IMR-90 (cell line): Measurements from ENCODE around the gene KCNQ2. TPM values are rescaled to one million over a fixed set of nuclear protein-coding genes. Genes with fewer than 3 reads are reported as not detected.
A peak's percentile ranks its signal among the peaks of the same experiment; 100 is the strongest.

Source experiments
- ATAC-seq: fragments of 200-7000 bp; cut with Tn5 transposase; 2 replicates; pipeline ENCODE4 v1.9.1; 2020; ENCODE audit warnings: low read depth, mild to moderate bottlenecking, moderate library complexity
- BruUV-seq: library from RNA; stranded (reverse); fragments of 400-500 nt; replicated peaks from 2 replicates; lab custom pipeline; 2021; lab: Mats Ljungman, UMichigan
- CTCF ChIA-PET: fragments of 300-600 bp; formaldehyde crosslinking; extraction: SDS; loops from one replicate; lab custom pipeline; 2021; ENCODE audit warnings: antibody characterized with exemption; lab: Yijun Ruan, JAX
- POLR2A ChIA-PET: fragments of 300-600 bp; sonication (Branson Sonifier 250); formaldehyde crosslinking; loops from one replicate; lab custom pipeline; 2022; ENCODE audit warnings: antibody characterized with exemption; ENCODE audit not compliant: unreplicated experiment; lab: Charles Lee
- DNase-seq: peaks from one replicate; pipeline ENCODE4 v3.0.0; 2013
- H2AFZ ChIP-seq: replicated peaks from 2 replicates; pipeline ENCODE3; 2013; ENCODE audit warnings: low read length, mild to moderate bottlenecking; ENCODE audit not compliant: poor library complexity
- H2AK5ac ChIP-seq: 2 replicates; pipeline ENCODE4 v1.6.1; 2013; ENCODE audit warnings: low read depth, low read length, inconsistent platforms
- H2AK9ac ChIP-seq: replicated peaks from 2 replicates; pipeline ENCODE3; 2013; ENCODE audit warnings: mild to moderate bottlenecking, low read depth, low read length, moderate library complexity; ENCODE audit not compliant: poor library complexity
- H2BK120ac ChIP-seq: 2 replicates; pipeline ENCODE4 v1.6.1; 2013; ENCODE audit warnings: low read depth, low read length, inconsistent platforms
- H2BK15ac ChIP-seq: 3 replicates; pipeline ENCODE4 v1.6.1; 2013; ENCODE audit warnings: low read depth, low read length, inconsistent platforms
- H2BK20ac ChIP-seq: 2 replicates; pipeline ENCODE4 v1.6.1; 2013; ENCODE audit warnings: low read depth, mild to moderate bottlenecking, inconsistent platforms, low read length, moderate library complexity
- H2BK5ac ChIP-seq: 2 replicates; pipeline ENCODE4 v1.6.1; 2013; ENCODE audit warnings: mild to moderate bottlenecking, low read depth, low read length, inconsistent platforms; ENCODE audit not compliant: poor library complexity, severe bottlenecking
- H3K14ac ChIP-seq: replicated peaks from 2 replicates; pipeline ENCODE4 v1.6.1; 2013; ENCODE audit warnings: low read depth, low read length, inconsistent platforms
- H3K18ac ChIP-seq: 2 replicates; pipeline ENCODE4 v1.6.1; 2013; ENCODE audit warnings: low read depth, low read length, control low read depth
- H3K23ac ChIP-seq: 2 replicates; pipeline ENCODE4 v1.6.1; 2013; ENCODE audit warnings: low read depth, low read length, inconsistent platforms
- H3K27ac ChIP-seq: 2 replicates; pipeline ENCODE4 v1.5.1; 2013; ENCODE audit warnings: mild to moderate bottlenecking, control low read depth, low read length; ENCODE audit not compliant: insufficient read depth
- H3K27me3 ChIP-seq: 2 replicates; pipeline ENCODE4 v1.6.1; 2013; ENCODE audit warnings: low read length; ENCODE audit not compliant: control insufficient read depth, insufficient read depth
- H3K36me3 ChIP-seq: 2 replicates; pipeline ENCODE4 v1.6.1; 2013; ENCODE audit warnings: low read length, mixed read lengths; ENCODE audit not compliant: control insufficient read depth, insufficient read depth
- H3K4ac ChIP-seq: 2 replicates; pipeline ENCODE4 v1.6.1; 2013; ENCODE audit warnings: low read depth, low read length, inconsistent platforms
- H3K4me1 ChIP-seq: 2 replicates; pipeline ENCODE4 v1.6.1; 2013; ENCODE audit warnings: low read length, mixed read lengths; ENCODE audit not compliant: control insufficient read depth, insufficient read depth
- H3K4me2 ChIP-seq: 2 replicates; pipeline ENCODE4 v1.6.1; 2013; ENCODE audit warnings: low read depth, mild to moderate bottlenecking, control low read depth, low read length, moderate library complexity
- H3K4me3 ChIP-seq: 2 replicates; pipeline ENCODE4 v1.5.1; 2013; ENCODE audit warnings: low read depth, mild to moderate bottlenecking, control low read depth, low read length, moderate library complexity; ENCODE audit not compliant: insufficient read depth
- H3K56ac ChIP-seq: 2 replicates; pipeline ENCODE4 v1.6.1; 2013; ENCODE audit warnings: low read length, inconsistent platforms; ENCODE audit not compliant: insufficient read depth; ENCODE audit errors: extremely low read depth
- H3K79me1 ChIP-seq, 2 experiments: 2 replicates each; pipeline ENCODE4 v1.6.1; 2013; ENCODE audit warnings: low read length in 2 of 2, inconsistent platforms in 1 of 2, low read depth in 1 of 2
- H3K9ac ChIP-seq: 2 replicates; pipeline ENCODE4 v1.6.1; 2013; ENCODE audit warnings: low read depth, low read length, control low read depth
- H3K9me1 ChIP-seq: 2 replicates; pipeline ENCODE4 v1.6.1; 2013; ENCODE audit warnings: low read length, inconsistent platforms; ENCODE audit not compliant: insufficient read depth
- H3K9me3 ChIP-seq: 2 replicates; pipeline ENCODE4 v1.6.1; 2013; ENCODE audit warnings: low read length; ENCODE audit not compliant: control insufficient read depth, insufficient read depth
- H4K20me1 ChIP-seq: 2 replicates; pipeline ENCODE4 v1.6.1; 2013; ENCODE audit warnings: low read length, inconsistent platforms; ENCODE audit not compliant: insufficient read depth
- H4K5ac ChIP-seq: 2 replicates; pipeline ENCODE4 v1.6.1; 2013; ENCODE audit warnings: mild to moderate bottlenecking, low read depth, low read length, control low read depth
- H4K8ac ChIP-seq, 2 experiments: 2 replicates each; pipeline ENCODE4 v1.6.1; 2013; ENCODE audit warnings: low read depth in 2 of 2, low read length in 2 of 2, control low read depth in 1 of 2, inconsistent platforms in 1 of 2
- H4K91ac ChIP-seq: 2 replicates; pipeline ENCODE4 v1.6.1; 2013; ENCODE audit warnings: low read depth, low read length, inconsistent platforms; ENCODE audit not compliant: insufficient read depth
- BHLHE40 ChIP-seq: fragments of 150-350 bp; IDR thresholded peaks from 2 replicates; pipeline ENCODE4 v1.6.1; 2016; ENCODE audit warnings: mild to moderate bottlenecking, low read depth, low read length
- CEBPB ChIP-seq: IDR thresholded peaks from 2 replicates; pipeline ENCODE4 v1.6.1; 2012; ENCODE audit warnings: low read depth, low read length, improper control_type of control experiment
- CHD1 ChIP-seq: IDR thresholded peaks from 2 replicates; pipeline ENCODE4 v1.6.1; 2012; ENCODE audit warnings: low read depth, low read length, improper control_type of control experiment
- FOS ChIP-seq: fragments of 150-350 bp; IDR thresholded peaks from 2 replicates; pipeline ENCODE4 v1.6.1; 2016; ENCODE audit warnings: low read depth, low read length
- MAFK ChIP-seq: IDR thresholded peaks from 2 replicates; pipeline ENCODE4 v1.6.1; 2012; ENCODE audit warnings: low read depth, low read length, improper control_type of control experiment
- MAZ ChIP-seq: IDR thresholded peaks from 2 replicates; pipeline ENCODE4 v1.6.1; 2012; ENCODE audit warnings: low read depth, mild to moderate bottlenecking, low read length, improper control_type of control experiment, moderate library complexity, borderline replicate concordance
- MXI1 ChIP-seq: IDR thresholded peaks from 2 replicates; pipeline ENCODE4 v1.6.1; 2012; ENCODE audit warnings: low read depth, mild to moderate bottlenecking, low read length, moderate library complexity, borderline replicate concordance
- NFE2L2 ChIP-seq: fragments of 150-350 bp; IDR thresholded peaks from 2 replicates; pipeline ENCODE4 v1.6.1; 2016; ENCODE audit warnings: low read depth, mild to moderate bottlenecking, low read length
- POLR2A ChIP-seq: IDR thresholded peaks from 2 replicates; pipeline ENCODE4 v1.6.1; 2012; ENCODE audit warnings: mild to moderate bottlenecking, low read depth, low read length
- RAD21 ChIP-seq: IDR thresholded peaks from 2 replicates; pipeline ENCODE4 v1.6.1; 2012; ENCODE audit warnings: low read length, improper control_type of control experiment
- RCOR1 ChIP-seq: IDR thresholded peaks from 2 replicates; pipeline ENCODE4 v1.6.1; 2012; ENCODE audit warnings: mild to moderate bottlenecking, low read length, improper control_type of control experiment; ENCODE audit not compliant: insufficient replicate concordance
- SMC3 ChIP-seq: fragments of 150-350 bp; IDR thresholded peaks from 2 replicates; pipeline ENCODE4 v1.6.1; 2016; ENCODE audit warnings: low read depth, mild to moderate bottlenecking, antibody characterized with exemption, low read length, moderate library complexity
- WGBS, 2 experiments: methylation state at CpG; one replicate each; pipeline versions ENCODE4 v1.1.5 to v1.1.7; 2013; ENCODE audit warnings: missing lambda C conversion rate in 2 of 2; ENCODE audit not compliant: insufficient read length in 1 of 2; ENCODE audit errors: extremely low coverage in 2 of 2; 5-methylcytosine and 5-hydroxymethylcytosine counted together
- dilution Hi-C: fragments of 300-500 bp; cut with HindIII; formaldehyde crosslinking; loops from one replicate; pipeline ENCODE4 v1.14.3; 2018; ENCODE audit warnings: low sequenced_read_pairs; ENCODE audit not compliant: unreplicated experiment
- in situ Hi-C: fragments of 300-500 bp; cut with MboI; formaldehyde crosslinking; loops from 3 replicates; pipeline ENCODE4 v1.14.3; 2019; ENCODE audit warnings: low sequenced_read_pairs, inconsistent platforms, mixed read lengths
- intact Hi-C: fragments of 100-400 bp; cut with micrococcal nuclease; formaldehyde crosslinking; loops from 2 replicates; pipeline ENCODE4 v1.10.0; 2022
- polyA plus RNA-seq, 3 experiments: library from polyadenylated mRNA; depleted of rRNA; stranded (reverse); fragments of >200 nt; gene quantifications; 2 replicates each; pipeline ENCODE4 v1.2.3, GENCODE V29; 2012; ENCODE audit warnings: low replicate concordance in 1 of 3
- total RNA-seq: library from RNA; depleted of rRNA; stranded (reverse); fragments of >200 nt; gene quantifications from 2 replicates; pipeline ENCODE4 v1.2.3, GENCODE V29; 2012
- TF ChIP-seq, protein P1 (sequence below): fragments of 150-350 bp; IDR thresholded peaks from 2 replicates; pipeline ENCODE4 v1.6.1; 2016; ENCODE audit warnings: low read depth, mild to moderate bottlenecking, low read length, moderate library complexity, borderline replicate concordance
- TF ChIP-seq, protein P2 (sequence below): conservative IDR thresholded peaks from 2 replicates; pipeline ENCODE4 v1.5.1; 2012; ENCODE audit warnings: mild to moderate bottlenecking, low read depth, low read length, improper control_type of control experiment
- TF ChIP-seq, protein P3 (sequence below): fragments of 150-350 bp; IDR thresholded peaks from 2 replicates; pipeline ENCODE4 v1.6.1; 2017; ENCODE audit warnings: mild to moderate bottlenecking, antibody characterized with exemption, low read length, low read depth

The KCNQ2 gene
- total and polyA plus RNA-seq, 2 of the 4 experiments (the other 2 are of a cell fraction), result 0.02 TPM; not detected in 1

DNA sequence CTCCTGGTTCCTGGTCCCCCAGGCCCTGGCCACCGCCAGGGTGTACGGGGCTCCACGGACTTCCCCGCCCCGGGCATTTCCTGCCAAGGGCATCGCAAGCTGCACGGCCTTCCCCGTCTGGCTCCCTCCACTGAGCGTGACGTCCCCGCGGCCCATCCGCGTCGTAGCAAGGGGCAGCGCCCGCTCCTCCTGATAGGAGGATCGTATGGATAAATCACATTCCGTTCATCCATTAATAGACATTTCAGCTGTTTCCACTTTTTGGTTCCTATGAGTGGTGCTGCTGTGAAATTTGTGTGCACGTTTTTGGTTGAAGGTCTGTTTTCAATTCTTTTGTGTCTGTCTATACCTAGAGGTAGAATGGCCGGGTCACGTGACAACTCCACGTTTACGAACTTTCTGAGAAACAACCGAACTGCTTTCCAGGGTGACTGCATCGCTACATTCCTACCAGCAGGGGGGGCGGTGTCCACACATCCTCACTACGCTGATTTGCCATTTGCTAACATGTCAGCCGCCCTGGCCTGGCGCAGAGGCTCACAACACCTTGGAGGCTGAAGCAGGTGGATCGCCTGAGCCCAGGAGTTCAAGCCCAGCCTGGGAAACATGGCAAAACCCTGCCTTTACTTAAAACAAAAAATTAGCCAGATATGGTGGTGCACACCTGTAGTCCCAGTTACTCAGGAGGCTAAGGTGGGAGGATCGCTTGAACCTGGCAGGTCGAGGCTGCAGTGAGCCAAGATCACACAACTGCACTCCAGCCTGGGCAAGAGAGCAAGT lies 37.7 kb downstream of the KCNQ2 start:
- no peak overlapping the region for H2BK20ac ChIP-seq
- no peak overlapping the region for H2AK9ac ChIP-seq
- H3K23ac ChIP-seq, result no peak overlapping the region
- H3K9me3 ChIP-seq, result no peaks in the 10 kb centered on the region
- H4K91ac ChIP-seq, result no peak overlapping the region
- H3K14ac ChIP-seq, result no peak overlapping the region
- dilution Hi-C loops, result no loop called here
- no peaks in the 10 kb centered on the region for H4K20me1 ChIP-seq
- no peak overlapping the region for H2BK15ac ChIP-seq
- intact Hi-C loops, result no loop called here
- H3K36me3 ChIP-seq, result no peaks in the 10 kb centered on the region
- peak; percentile 18 for DNase-seq
- no peak overlapping the region for H2AFZ ChIP-seq
- H4K8ac ChIP-seq, result no peak overlapping the region
- H3K4me1 ChIP-seq, result no peaks in the 10 kb centered on the region
- H3K9ac ChIP-seq, result no peak overlapping the region
- no peaks in the 10 kb centered on the region for H3K79me1 ChIP-seq
- ChIA-PET CTCF (no interaction called here), POLR2A (no interaction called here)
- no peak overlapping the region for H3K18ac ChIP-seq
- H3K9me1 ChIP-seq, result no peaks in the 10 kb centered on the region
- no peak overlapping the region for H2BK5ac ChIP-seq
- H3K4me3 ChIP-seq, result no peak overlapping the region
- H3K27me3 ChIP-seq, result no peaks in the 10 kb centered on the region; the same call in 1 of the 2 replicates
- H3K56ac ChIP-seq, result no peak overlapping the region
- H4K5ac ChIP-seq, result no peak overlapping the region
- H2AK5ac ChIP-seq, result no peak overlapping the region
- in situ Hi-C loops, result no loop called here
- no peak overlapping the region for H3K4me2 ChIP-seq
- ATAC-seq, result peak; percentile 64; the same call in 1 of the 2 replicates
- no peak overlapping the region for H3K4ac ChIP-seq
- BruUV-seq, result no TSS peak
- H3K27ac ChIP-seq, result no peak overlapping the region
- H2BK120ac ChIP-seq, result no peak overlapping the region
- WGBS, 2 experiments, result 66% methylated on average over 11 of the region's 33 CpGs; no CpG with 5 or more reads in 1 of the 2 experiments
- TF ChIP-seq BHLHE40, result peak; percentile 57; the same call in 1 of the 2 replicates
- TF ChIP-seq, protein P1, sequence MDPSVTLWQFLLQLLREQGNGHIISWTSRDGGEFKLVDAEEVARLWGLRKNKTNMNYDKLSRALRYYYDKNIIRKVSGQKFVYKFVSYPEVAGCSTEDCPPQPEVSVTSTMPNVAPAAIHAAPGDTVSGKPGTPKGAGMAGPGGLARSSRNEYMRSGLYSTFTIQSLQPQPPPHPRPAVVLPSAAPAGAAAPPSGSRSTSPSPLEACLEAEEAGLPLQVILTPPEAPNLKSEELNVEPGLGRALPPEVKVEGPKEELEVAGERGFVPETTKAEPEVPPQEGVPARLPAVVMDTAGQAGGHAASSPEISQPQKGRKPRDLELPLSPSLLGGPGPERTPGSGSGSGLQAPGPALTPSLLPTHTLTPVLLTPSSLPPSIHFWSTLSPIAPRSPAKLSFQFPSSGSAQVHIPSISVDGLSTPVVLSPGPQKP, result no peak
- TF ChIP-seq MAFK, result no peak
- no peak for TF ChIP-seq POLR2A
- TF ChIP-seq FOS, result no peak
- TF ChIP-seq SMC3, result no peak
- TF ChIP-seq RCOR1, result no peak
- TF ChIP-seq, protein P2, sequence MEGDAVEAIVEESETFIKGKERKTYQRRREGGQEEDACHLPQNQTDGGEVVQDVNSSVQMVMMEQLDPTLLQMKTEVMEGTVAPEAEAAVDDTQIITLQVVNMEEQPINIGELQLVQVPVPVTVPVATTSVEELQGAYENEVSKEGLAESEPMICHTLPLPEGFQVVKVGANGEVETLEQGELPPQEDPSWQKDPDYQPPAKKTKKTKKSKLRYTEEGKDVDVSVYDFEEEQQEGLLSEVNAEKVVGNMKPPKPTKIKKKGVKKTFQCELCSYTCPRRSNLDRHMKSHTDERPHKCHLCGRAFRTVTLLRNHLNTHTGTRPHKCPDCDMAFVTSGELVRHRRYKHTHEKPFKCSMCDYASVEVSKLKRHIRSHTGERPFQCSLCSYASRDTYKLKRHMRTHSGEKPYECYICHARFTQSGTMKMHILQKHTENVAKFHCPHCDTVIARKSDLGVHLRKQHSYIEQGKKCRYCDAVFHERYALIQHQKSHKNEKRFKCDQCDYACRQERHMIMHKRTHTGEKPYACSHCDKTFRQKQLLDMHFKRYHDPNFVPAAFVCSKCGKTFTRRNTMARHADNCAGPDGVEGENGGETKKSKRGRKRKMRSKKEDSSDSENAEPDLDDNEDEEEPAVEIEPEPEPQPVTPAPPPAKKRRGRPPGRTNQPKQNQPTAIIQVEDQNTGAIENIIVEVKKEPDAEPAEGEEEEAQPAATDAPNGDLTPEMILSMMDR, result peak; percentile 49
- no peak for TF ChIP-seq MXI1
- TF ChIP-seq RAD21, result peak; percentile 25; the same call in 1 of the 2 replicates
- TF ChIP-seq MAZ, result no peak
- no peak for TF ChIP-seq NFE2L2
- TF ChIP-seq CHD1, result no peak
- TF ChIP-seq CEBPB, result no peak
- TF ChIP-seq, protein P3, sequence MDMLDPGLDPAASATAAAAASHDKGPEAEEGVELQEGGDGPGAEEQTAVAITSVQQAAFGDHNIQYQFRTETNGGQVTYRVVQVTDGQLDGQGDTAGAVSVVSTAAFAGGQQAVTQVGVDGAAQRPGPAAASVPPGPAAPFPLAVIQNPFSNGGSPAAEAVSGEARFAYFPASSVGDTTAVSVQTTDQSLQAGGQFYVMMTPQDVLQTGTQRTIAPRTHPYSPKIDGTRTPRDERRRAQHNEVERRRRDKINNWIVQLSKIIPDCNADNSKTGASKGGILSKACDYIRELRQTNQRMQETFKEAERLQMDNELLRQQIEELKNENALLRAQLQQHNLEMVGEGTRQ, result peak; percentile 79
